K562 (cell line): Measurements from ENCODE around the gene MBNL2. TPM values are rescaled to one million over a fixed set of nuclear protein-coding genes. Genes with fewer than 3 reads are reported as not detected.
A peak's percentile ranks its signal among the peaks of the same experiment; 100 is the strongest.

ENCODE experiments used
- ATAC-seq: fragments of 200-7000 bp; cut with Tn5 transposase; 3 replicates; pipeline ENCODE4 v1.9.1; 2020; ENCODE audit warnings: moderate library complexity
- BruUV-seq: library from RNA; stranded (reverse); fragments of 400-500 nt; replicated peaks from 2 replicates; lab custom pipeline; 2021; lab: Mats Ljungman, UMichigan
- CTCF ChIA-PET: fragments of 300-600 bp; formaldehyde crosslinking; extraction: SDS; loops from one replicate; lab custom pipeline; 2021; ENCODE audit warnings: low intra/inter-chr PET ratio; lab: Yijun Ruan, JAX
- POLR2A ChIA-PET: fragments of 300-600, 350-650 bp; sonication (Branson Sonifier 250); formaldehyde crosslinking; extraction: SDS; loops from one replicate; lab custom pipeline; 2021; ENCODE audit warnings: antibody characterized with exemption, inconsistent platforms; lab: Yijun Ruan, JAX
- DNase-seq, 4 experiments: peaks; one replicate each; pipeline versions ENCODE4 v3.0.0 to v3.0.0-alpha.2; 2011 to 2018; ENCODE audit warnings: low spot score in 3 of 4, mixed read lengths in 3 of 4; ENCODE audit errors: extremely low read depth in 1 of 4
- FAIRE-seq: peaks from 2 replicates; lab custom pipeline; 2011; peaks lifted over from hg19 to GRCh38; lab: Jason Lieb, UNC
- H2AFZ ChIP-seq: 2 replicates; pipeline ENCODE4 v1.6.0; 2011; ENCODE audit warnings: low read depth, low read length, control low read depth, inconsistent platforms
- H3K27ac ChIP-seq: fragments of 200-600 bp; 3 replicates; pipeline ENCODE4 v1.8.0; 2011; ENCODE audit warnings: low read depth, mild to moderate bottlenecking, control low read depth, inconsistent platforms, low read length, moderate library complexity, mixed read lengths; ENCODE audit errors: extremely low read depth
- H3K27me3 ChIP-seq, 2 experiments: fragments of 300-600 bp in 1 of 2; 2 replicates in 1 of 2; 3 replicates in 1 of 2; pipeline versions ENCODE4 v1.6.0 to v1.8.0; 2011; ENCODE audit warnings: inconsistent platforms in 2 of 2, low read length in 2 of 2, mild to moderate bottlenecking in 1 of 2, mixed read lengths in 1 of 2, moderate library complexity in 1 of 2; ENCODE audit not compliant: control insufficient read depth in 2 of 2, insufficient read depth in 2 of 2
- H3K36me3 ChIP-seq: fragments of 300-600 bp; 3 replicates; pipeline ENCODE4 v1.8.0; 2011; ENCODE audit warnings: mild to moderate bottlenecking, low read length, inconsistent platforms; ENCODE audit not compliant: control insufficient read depth, insufficient read depth
- H3K4me1 ChIP-seq, 2 experiments: fragments of 200-600 bp in 1 of 2; replicated peaks in 1 of 2; 2 replicates in 1 of 2; 3 replicates in 1 of 2; pipeline versions ENCODE4 v1.5.1 to v1.8.0; 2011; ENCODE audit warnings: inconsistent platforms in 2 of 2, low read length in 2 of 2, mild to moderate bottlenecking in 1 of 2, mixed read lengths in 1 of 2, moderate library complexity in 1 of 2; ENCODE audit not compliant: control insufficient read depth in 2 of 2, insufficient read depth in 2 of 2
- H3K4me2 ChIP-seq: 2 replicates; pipeline ENCODE4 v1.6.1; 2011; ENCODE audit warnings: low read length, control low read depth, inconsistent platforms, mixed read lengths; ENCODE audit not compliant: insufficient read depth
- H3K4me3 ChIP-seq: fragments of 200-600 bp; sonication (generic), shearing (Covaris generic); 2 replicates; pipeline ENCODE4 v1.5.1; 2016; ENCODE audit warnings: control low read depth, inconsistent platforms
- H3K79me2 ChIP-seq: fragments of 200-600 bp; 3 replicates; pipeline ENCODE4 v1.8.0; 2011; ENCODE audit warnings: low read length, inconsistent platforms; ENCODE audit not compliant: control insufficient read depth, insufficient read depth
- H3K9ac ChIP-seq, 2 experiments: 2 replicates each; pipeline versions ENCODE4 v1.6.0 to v1.6.1; 2011; ENCODE audit warnings: low read depth in 2 of 2, low read length in 2 of 2, control low read depth in 1 of 2, inconsistent platforms in 1 of 2, mild to moderate bottlenecking in 1 of 2, mixed read lengths in 1 of 2; ENCODE audit not compliant: insufficient read depth in 1 of 2
- H3K9me1 ChIP-seq: one replicate; pipeline ENCODE4 v1.6.0; 2011; ENCODE audit warnings: inconsistent platforms, mild to moderate bottlenecking, low read length, moderate library complexity; ENCODE audit not compliant: control insufficient read depth, insufficient read depth
- H3K9me3 ChIP-seq: replicated peaks from 2 replicates; pipeline ENCODE4 v1.5.1; 2011; ENCODE audit warnings: low read depth, low read length, inconsistent platforms; ENCODE audit not compliant: control insufficient read depth, insufficient read depth
- H4K20me1 ChIP-seq: replicated peaks from 2 replicates; pipeline ENCODE4 v1.6.1; 2011; ENCODE audit warnings: low read length, inconsistent platforms, mixed read lengths; ENCODE audit not compliant: control insufficient read depth, insufficient read depth
- ETV6 ChIP-seq, 3 experiments: fragments of 150-350 bp in 1 of 3; sonication (generic) in 1 of 3; formaldehyde crosslinking in 1 of 3; IDR thresholded peaks; 2 replicates each; pipeline versions ENCODE4 v1.6.1 to v1.8.0; 2014 to 2022; ENCODE audit warnings: borderline replicate concordance in 2 of 3, low read depth in 2 of 3, antibody characterized with exemption in 1 of 3, low read length in 1 of 3, mild to moderate bottlenecking in 1 of 3, missing genetic modification reagents in 1 of 3
- GATAD2B ChIP-seq: fragments of 450-650 bp; IDR thresholded peaks from 2 replicates; pipeline ENCODE4 v1.6.1; 2017; ENCODE audit warnings: mild to moderate bottlenecking, borderline replicate concordance
- MAZ ChIP-seq, 2 experiments: fragments of 450-650 bp in 1 of 2; sonication (generic) in 1 of 2; formaldehyde crosslinking; IDR thresholded peaks in 1 of 2; conservative IDR thresholded peaks in 1 of 2; 2 replicates each; pipeline versions ENCODE4 v1.4.0 to v1.5.0; 2020; ENCODE audit warnings: mild to moderate bottlenecking in 1 of 2, missing genetic modification reagents in 1 of 2
- MTA3 ChIP-seq: fragments of 450-650 bp; formaldehyde crosslinking; IDR thresholded peaks from 2 replicates; pipeline ENCODE4 v1.6.1; 2017; ENCODE audit warnings: mild to moderate bottlenecking, borderline replicate concordance
- NFATC3 ChIP-seq: fragments of 450-650 bp; IDR thresholded peaks from 2 replicates; pipeline ENCODE4 v1.6.1; 2017; ENCODE audit warnings: mild to moderate bottlenecking
- NR4A1 ChIP-seq, 2 experiments: fragments of 250-450 bp in 1 of 2; fragments of 450-650 bp in 1 of 2; sonication (Bioruptor Pico) in 1 of 2; IDR thresholded peaks; 2 replicates each; pipeline versions ENCODE4 v1.4.0 to v1.6.1; 2016 to 2020; ENCODE audit warnings: mild to moderate bottlenecking in 2 of 2, missing compliant biosample characterization in 1 of 2, missing genetic modification characterization in 1 of 2, moderate library complexity in 1 of 2
- ZKSCAN1 ChIP-seq: fragments of 150-350 bp; IDR thresholded peaks from 2 replicates; pipeline ENCODE4 v1.6.1; 2016; ENCODE audit warnings: low read depth, low read length
- ZNF224 ChIP-seq: sonication (generic); formaldehyde crosslinking; IDR thresholded peaks from 2 replicates; pipeline ENCODE4 v1.8.0; 2022; ENCODE audit warnings: mild to moderate bottlenecking, missing genetic modification reagents
- ZNF282 ChIP-seq: sonication (generic); formaldehyde crosslinking; IDR thresholded peaks from 2 replicates; pipeline ENCODE4 v1.8.1; 2023; ENCODE audit warnings: missing genetic modification reagents
- ZNF431 ChIP-seq: sonication (generic); formaldehyde crosslinking; IDR thresholded peaks from 2 replicates; pipeline ENCODE4 v1.8.0; 2022; ENCODE audit warnings: mild to moderate bottlenecking, missing genetic modification reagents
- WGBS: fragments of 100-300 bp; shearing (Covaris generic); methylation state at CpG from one replicate; pipeline ENCODE4 v1.1.6; 2016; ENCODE audit warnings: low coverage, mixed read lengths; ENCODE audit not compliant: insufficient coverage; ENCODE audit errors: missing lambda C conversion rate; 5-methylcytosine and 5-hydroxymethylcytosine counted together
- in situ Hi-C: fragments of 300-500 bp; cut with MboI; formaldehyde crosslinking; loops from 4 replicates; pipeline ENCODE4 v1.15.0; 2018; ENCODE audit warnings: inconsistent platforms, mixed read lengths
- intact Hi-C: fragments of 100-400 bp; cut with micrococcal nuclease; formaldehyde crosslinking; loops from 2 replicates; pipeline ENCODE4 v1.14.2; 2022
- polyA plus RNA-seq, 8 experiments: library from polyadenylated mRNA; depleted of rRNA in 4 of 8; stranded (reverse) in 5 of 8; unstranded in 3 of 8; fragments of >200 nt; fragmentation: Nextera tagmentation in 2 of 8; fragmentation: Illumina TruSeq in 1 of 8; extraction: Ambion mirVana in 2 of 8; extraction: Trizol in 1 of 8; gene quantifications; 2 replicates each; pipeline versions ENCODE4 v1.2.1 to v1.2.3, GENCODE V29; 2011 to 2014; ENCODE audit warnings: inconsistent platforms in 1 of 8, missing spikeins in 1 of 8
- total RNA-seq, 7 experiments: library from RNA; depleted of rRNA in 6 of 7; stranded (reverse); fragments of >200 nt in 6 of 7; fragmentation: Illumina TruSeq in 2 of 7; extraction: Trizol in 2 of 7; gene quantifications; 2 replicates each; pipeline versions ENCODE4 v1.2.1 to v1.2.3, GENCODE V29; 2011 to 2021; ENCODE audit warnings: low replicate concordance in 1 of 7
- TF ChIP-seq, protein P1 (sequence below): fragments of 250-450 bp; sonication (Bioruptor Pico); IDR thresholded peaks from 2 replicates; pipeline ENCODE4 v1.8.0; 2022; ENCODE audit warnings: inconsistent platforms, mild to moderate bottlenecking, moderate library complexity, borderline replicate concordance
- TF ChIP-seq, protein P2 (sequence below): fragments of 450-650 bp; formaldehyde crosslinking; conservative IDR thresholded peaks from 2 replicates; pipeline ENCODE4 v1.4.0; 2022; ENCODE audit warnings: mild to moderate bottlenecking, missing genetic modification characterization

The MBNL2 gene
- total and polyA plus RNA-seq, 9 of the 15 experiments (the other 6 are each of a cell fraction or from before 2014, with no cell fraction given) = 7.0 to 24.8 (median 13.8) TPM

DNA sequence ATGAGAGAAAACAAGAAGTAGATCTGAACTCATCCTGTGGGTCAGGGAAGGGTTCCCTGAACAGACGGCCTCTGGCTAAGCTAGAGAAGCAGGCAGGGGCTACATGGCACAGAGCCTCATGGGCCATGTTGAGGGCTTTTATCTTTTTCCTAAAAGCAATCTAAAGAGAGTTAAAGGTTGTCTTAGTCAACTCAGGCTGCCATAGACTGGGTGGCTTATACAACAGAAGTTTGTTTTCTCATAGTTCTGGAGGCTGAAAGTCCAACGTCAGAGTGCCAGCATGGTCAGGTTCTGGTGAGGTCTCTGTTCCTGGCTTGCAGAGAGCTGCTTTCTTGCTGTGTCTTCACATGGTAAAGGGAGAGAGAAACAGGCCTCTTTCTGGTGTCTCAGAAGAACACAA lies 2.9 kb upstream of the MBNL2 start:
- no peak overlapping the region for H3K4me2 ChIP-seq
- CTCF ChIA-PET = no interaction called here
- no peak overlapping the region; the same call in 2 of the 3 replicates for H3K27ac ChIP-seq

More for the DNA sequence above, 2.9 kb upstream of the MBNL2 start:
- in situ Hi-C loops (no loop called here), intact Hi-C loops (no loop called here)
- ATAC-seq = no peak
- POLR2A ChIA-PET = no interaction called here
- no peaks in the 10 kb centered on the region for H3K9me1 ChIP-seq
- no peak for DNase-seq
- no peak for FAIRE-seq
- H3K9ac ChIP-seq = 0 out of 4 replicates have a peak overlapping the region, but pooled peaks of 1 of the 2 experiments have one; percentile 1
- peaks cover 0 to 17% of the 10 kb centered on the region in 2 experiments; a peak in 2 of 5 replicates for H3K4me1 ChIP-seq
- no peaks in the 10 kb centered on the region for H3K9me3 ChIP-seq
- TF ChIP-seq ZKSCAN1 (no peak), ETV6 (IDR thresholded peaks at IDR 0.05; ENCODE audit: borderline replicate concordance in 1 of 2, low read depth in 2 of 2, low read length in 1 of 2) (no peak), ETV6 (CRISPR knock-in tag; IDR thresholded peaks at IDR 0.05; ENCODE audit: borderline replicate concordance) (no peak), NR4A1 (CRISPR knock-in tag; IDR thresholded peaks at IDR 0.05) (no peak), NR4A1 (tag; IDR thresholded peaks at IDR 0.05) (no peak), ZNF282 (CRISPR knock-in tag) (no peak), GATAD2B (no peak), MAZ (CRISPR knock-in tag; conservative IDR thresholded peaks at IDR 0.05 in 1 of 2, IDR thresholded peaks at IDR 0.05 in 1 of 2) (no peak), ZNF224 (CRISPR knock-in tag) (no peak), ZNF431 (CRISPR knock-in tag) (no peak), NFATC3 (no peak), MTA3 (no peak)
- TF ChIP-seq, protein P1, sequence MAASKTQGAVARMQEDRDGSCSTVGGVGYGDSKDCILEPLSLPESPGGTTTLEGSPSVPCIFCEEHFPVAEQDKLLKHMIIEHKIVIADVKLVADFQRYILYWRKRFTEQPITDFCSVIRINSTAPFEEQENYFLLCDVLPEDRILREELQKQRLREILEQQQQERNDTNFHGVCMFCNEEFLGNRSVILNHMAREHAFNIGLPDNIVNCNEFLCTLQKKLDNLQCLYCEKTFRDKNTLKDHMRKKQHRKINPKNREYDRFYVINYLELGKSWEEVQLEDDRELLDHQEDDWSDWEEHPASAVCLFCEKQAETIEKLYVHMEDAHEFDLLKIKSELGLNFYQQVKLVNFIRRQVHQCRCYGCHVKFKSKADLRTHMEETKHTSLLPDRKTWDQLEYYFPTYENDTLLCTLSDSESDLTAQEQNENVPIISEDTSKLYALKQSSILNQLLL (CRISPR knock-in tag) = no peak
- TF ChIP-seq, protein P2, sequence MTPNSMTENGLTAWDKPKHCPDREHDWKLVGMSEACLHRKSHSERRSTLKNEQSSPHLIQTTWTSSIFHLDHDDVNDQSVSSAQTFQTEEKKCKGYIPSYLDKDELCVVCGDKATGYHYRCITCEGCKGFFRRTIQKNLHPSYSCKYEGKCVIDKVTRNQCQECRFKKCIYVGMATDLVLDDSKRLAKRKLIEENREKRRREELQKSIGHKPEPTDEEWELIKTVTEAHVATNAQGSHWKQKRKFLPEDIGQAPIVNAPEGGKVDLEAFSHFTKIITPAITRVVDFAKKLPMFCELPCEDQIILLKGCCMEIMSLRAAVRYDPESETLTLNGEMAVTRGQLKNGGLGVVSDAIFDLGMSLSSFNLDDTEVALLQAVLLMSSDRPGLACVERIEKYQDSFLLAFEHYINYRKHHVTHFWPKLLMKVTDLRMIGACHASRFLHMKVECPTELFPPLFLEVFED (CRISPR knock-in tag) = no peak
- no peaks in the 10 kb centered on the region for H3K27me3 ChIP-seq
- H3K36me3 ChIP-seq = no peaks in the 10 kb centered on the region; the same call in 2 of the 3 replicates
- peaks cover 25% of the 10 kb centered on the region for H3K79me2 ChIP-seq
- no TSS peak for BruUV-seq
- H3K4me3 ChIP-seq = no peak overlapping the region
- H2AFZ ChIP-seq = peak overlapping the region; percentile 67
- WGBS = 52% methylated on average over 2 of the region's 2 CpGs
- no peaks in the 10 kb centered on the region for H4K20me1 ChIP-seq
